ENCODE measurements around the gene G6PD.
"Not testable (repeated sequence)": the region's sequence is repeated elsewhere in the genome, so short reads cannot be mapped to it uniquely, and the experiment has no call there.

The G6PD gene

GRCh38 chrX:154542723-154543424, 3.8 kb downstream of the G6PD start:
- DNase-seq = peak; percentile 30 to 47

- peak; percentile 34 to 70 for DNase-seq
These were observed 4.5 kb downstream of the G6PD start for GRCh38 chrX:154541896-154542722.

GRCh38 chrX:154541589-154541895, 5.1 kb downstream of the G6PD start:
- DNase-seq = no peak

- DNase-seq = no peak
These were observed 5.6 kb downstream of the G6PD start for GRCh38 chrX:154540897-154541535.

- DNase-seq = not testable (repeated sequence)
These were observed 6.3 kb downstream of the G6PD start for GRCh38 chrX:154540365-154540764.

- DNase-seq = no peak
These were observed 7.6 kb downstream of the G6PD start for GRCh38 chrX:154539077-154539476.

- DNase-seq = no peak
These were observed 10.8 kb downstream of the G6PD start for GRCh38 chrX:154535892-154536291.

- peak; percentile 88 to 92 for DNase-seq
These were observed 11.9 kb downstream of the G6PD start for GRCh38 chrX:154534526-154535322.

GRCh38 chrX:154532690-154533089, 14.0 kb downstream of the G6PD start:
- DNase-seq = no peak

GRCh38 chrX:154531626-154532025, 15.0 kb downstream of the G6PD start:
- no peak for DNase-seq

GRCh38 chrX:154530286-154530685, 16.4 kb downstream of the G6PD start:
- no peak for DNase-seq

- no peak for DNase-seq
These were observed 17.4 kb downstream of the G6PD start for GRCh38 chrX:154529206-154529612.

- peak; percentile 68 to 70 for DNase-seq
These were observed 19.6 kb downstream of the G6PD start for GRCh38 chrX:154526901-154527675.

GRCh38 chrX:154525606-154526490, 20.8 kb downstream of the G6PD start:
- no peak for DNase-seq

- DNase-seq = no peak
These were observed 27.3 kb downstream of the G6PD start for GRCh38 chrX:154519389-154519788.

GRCh38 chrX:154517101-154517781, 29.4 kb downstream of the G6PD start:
- DNase-seq = no peak

GRCh38 chrX:154516656-154517100, 30.0 kb downstream of the G6PD start:
- DNase-seq = peak; percentile 34 to 40

GRCh38 chrX:154515966-154516655, 30.5 kb downstream of the G6PD start, which contains the start of gene FAM3A:
Gene FAM3A (minus strand): TSS chrX:154516232. CDS start chrX:154515772, 460 bp downstream.
- DNase-seq = peak; percentile 93 to 94

- DNase-seq = peak; percentile 44 to 46
These were observed 31.3 kb downstream of the G6PD start for GRCh38 chrX:154515090-154515965.
